HFF-Myc (cell line): ENCODE measurements around the gene NAT9.

ENCODE experiments used
- DNase-seq: peaks from one replicate; pipeline ENCODE4 v3.0.0-alpha.2; 2011; ENCODE audit warnings: low read depth; ENCODE audit errors: extremely low read depth
- H3K4me3 ChIP-seq: replicated peaks from 2 replicates; pipeline ENCODE4 v1.5.1; 2011; ENCODE audit warnings: low read depth, mild to moderate bottlenecking, control low read depth, low read length
- TF ChIP-seq, protein P1 (sequence below): IDR thresholded peaks from 2 replicates; pipeline ENCODE4 v1.5.1; 2012; ENCODE audit warnings: mild to moderate bottlenecking, low read depth, low read length, control low read depth; ENCODE audit errors: missing control alignments

Gene NAT9

DNA sequence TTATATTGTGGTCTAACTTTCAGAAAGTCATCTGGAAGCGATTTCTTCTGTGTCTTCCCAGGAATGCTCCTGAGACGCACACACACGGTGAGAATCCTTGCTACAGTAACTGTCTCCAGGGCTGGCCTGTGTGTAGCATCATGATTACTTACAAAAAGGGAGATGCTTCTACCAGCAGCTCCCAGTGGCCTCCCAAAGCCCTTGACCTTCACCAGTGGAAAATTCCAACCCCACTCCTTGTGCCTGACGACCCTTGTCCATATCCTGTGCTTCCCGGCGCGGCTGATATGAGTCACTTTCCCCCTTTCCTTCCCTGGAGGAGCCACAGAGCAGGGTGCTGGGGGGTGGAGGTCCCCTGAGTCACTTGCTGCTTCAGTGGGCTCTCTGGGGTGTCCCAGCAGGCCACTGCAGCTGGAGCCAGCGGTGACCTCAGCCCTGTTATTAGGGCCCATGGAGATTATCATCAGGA is 22.1 kb upstream of the NAT9 start:
- H3K4me3 ChIP-seq = no peak overlapping the region
- peak; percentile 45 for DNase-seq
- TF ChIP-seq, protein P1, sequence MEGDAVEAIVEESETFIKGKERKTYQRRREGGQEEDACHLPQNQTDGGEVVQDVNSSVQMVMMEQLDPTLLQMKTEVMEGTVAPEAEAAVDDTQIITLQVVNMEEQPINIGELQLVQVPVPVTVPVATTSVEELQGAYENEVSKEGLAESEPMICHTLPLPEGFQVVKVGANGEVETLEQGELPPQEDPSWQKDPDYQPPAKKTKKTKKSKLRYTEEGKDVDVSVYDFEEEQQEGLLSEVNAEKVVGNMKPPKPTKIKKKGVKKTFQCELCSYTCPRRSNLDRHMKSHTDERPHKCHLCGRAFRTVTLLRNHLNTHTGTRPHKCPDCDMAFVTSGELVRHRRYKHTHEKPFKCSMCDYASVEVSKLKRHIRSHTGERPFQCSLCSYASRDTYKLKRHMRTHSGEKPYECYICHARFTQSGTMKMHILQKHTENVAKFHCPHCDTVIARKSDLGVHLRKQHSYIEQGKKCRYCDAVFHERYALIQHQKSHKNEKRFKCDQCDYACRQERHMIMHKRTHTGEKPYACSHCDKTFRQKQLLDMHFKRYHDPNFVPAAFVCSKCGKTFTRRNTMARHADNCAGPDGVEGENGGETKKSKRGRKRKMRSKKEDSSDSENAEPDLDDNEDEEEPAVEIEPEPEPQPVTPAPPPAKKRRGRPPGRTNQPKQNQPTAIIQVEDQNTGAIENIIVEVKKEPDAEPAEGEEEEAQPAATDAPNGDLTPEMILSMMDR = no peak

GRCh38 chr17:74797824-74798223 is 21.7 kb upstream of the NAT9 start:
- no peak for DNase-seq
- no peak overlapping the region for H3K4me3 ChIP-seq
- TF ChIP-seq, protein P1 = no peak

GRCh38 chr17:74796866-74797265 is 20.7 kb upstream of the NAT9 start:
- H3K4me3 ChIP-seq = no peak overlapping the region
- no peak for DNase-seq
- TF ChIP-seq, protein P1 = no peak

- TF ChIP-seq, protein P1 = no peak
- DNase-seq = no peak
- no peak overlapping the region for H3K4me3 ChIP-seq
Observed at GRCh38 chr17:74796211-74796610, 20.1 kb upstream of the NAT9 start.

DNA sequence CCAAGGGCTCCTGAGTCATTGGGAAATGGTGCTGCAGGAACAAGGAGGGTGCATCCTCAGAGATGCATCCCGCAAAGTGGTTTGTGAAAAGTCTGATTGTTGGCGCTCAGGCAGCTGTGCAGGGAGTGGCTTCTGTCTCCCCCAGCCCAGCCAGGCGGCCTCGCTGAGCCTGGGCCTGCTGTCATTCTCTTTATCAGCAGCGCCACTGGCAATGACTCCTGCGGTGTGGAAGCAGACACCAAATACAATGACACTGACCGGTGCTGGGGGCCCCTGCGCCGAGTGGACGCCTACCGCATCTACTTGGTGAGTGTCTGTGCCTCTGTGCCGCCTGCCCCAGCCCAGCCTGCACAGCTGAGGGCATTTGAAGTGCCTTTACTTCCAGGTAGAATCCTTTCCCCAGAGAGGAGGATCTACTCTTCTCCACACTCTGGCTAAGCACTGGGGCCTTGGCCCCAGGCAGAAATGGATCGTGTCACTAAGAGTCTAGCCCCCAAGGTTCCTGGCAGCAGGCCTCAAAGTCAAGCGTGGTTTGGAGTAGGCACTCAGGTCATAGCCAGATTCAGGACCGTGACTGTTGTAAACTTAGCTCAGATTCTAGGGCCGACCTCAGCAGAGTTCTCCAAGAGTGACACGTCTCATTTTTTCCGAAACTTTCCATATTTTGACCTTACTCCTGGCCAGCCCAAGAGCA is 19.3 kb upstream of the NAT9 start:
- no peak for DNase-seq
- no peak overlapping the region for H3K4me3 ChIP-seq
- TF ChIP-seq, protein P1 = no peak

- TF ChIP-seq, protein P1 = no peak
- no peak overlapping the region for H3K4me3 ChIP-seq
- DNase-seq = no peak
Observed at GRCh38 chr17:74792586-74793105, 16.5 kb upstream of the NAT9 start.
